Type B pancreatic cell (in vitro differentiated cells): ENCODE data around the gene MAD1L1. TPM values are rescaled to one million over a fixed set of nuclear protein-coding genes. Genes with fewer than 3 reads are reported as not detected.

Experiments used
- DNase-seq: peaks from one replicate; pipeline ENCODE4 v3.0.0; 2021; ENCODE audit warnings: mixed read lengths; ENCODE audit not compliant: unreplicated experiment; ENCODE audit errors: extremely low spot score
- H3K27ac Mint-ChIP-seq: 2 replicates; pipeline ENCODE4 v1.8.0; 2021; ENCODE audit warnings: mild to moderate bottlenecking, mixed read lengths
- H3K27me3 Mint-ChIP-seq: 2 replicates; pipeline ENCODE4 v1.8.0; 2021; ENCODE audit warnings: mixed read lengths
- H3K36me3 Mint-ChIP-seq: 2 replicates; pipeline ENCODE4 v1.8.0; 2021; ENCODE audit warnings: mixed read lengths
- H3K4me1 Mint-ChIP-seq: one replicate; pipeline ENCODE4 v1.8.0; 2021; ENCODE audit warnings: mixed read lengths; ENCODE audit not compliant: unreplicated experiment
- H3K4me3 Mint-ChIP-seq: 2 replicates; pipeline ENCODE4 v1.8.0; 2021; ENCODE audit warnings: mild to moderate bottlenecking, mixed read lengths
- H3K9me3 Mint-ChIP-seq: 2 replicates; pipeline ENCODE4 v1.8.0; 2021; ENCODE audit warnings: mixed read lengths
- CTCF ChIP-seq: fragments of 200-600 bp; sonication (generic); conservative IDR thresholded peaks from 2 replicates; pipeline ENCODE4 v1.5.0; 2021; ENCODE audit warnings: antibody characterized with exemption, mild to moderate bottlenecking
- total RNA-seq: library from RNA; stranded (reverse); gene quantifications from 2 replicates; pipeline ENCODE4 v1.2.1, GENCODE V29; 2021; ENCODE audit warnings: low replicate concordance

MAD1L1 gene
- total RNA-seq, 1 donor from 2014 or later = 40.7 TPM

- no peak for TF ChIP-seq CTCF
- Mint-ChIP-seq H3K4me1 (no peaks in the 10 kb centered on the region), H3K9me3 (no peaks in the 10 kb centered on the region), H3K27me3 (no peaks in the 10 kb centered on the region), H3K27ac (no peak overlapping the region), H3K36me3 (peaks cover under 1% of the 10 kb centered on the region), H3K4me3 (no peak overlapping the region)
- DNase-seq = no peak
These were observed 283.7 kb downstream of the MAD1L1 start for GRCh38 chr7:1948887-1949680.

GRCh38 chr7:1948301-1948796, 284.4 kb downstream of the MAD1L1 start:
- Mint-ChIP-seq H3K27me3 (no peaks in the 10 kb centered on the region), H3K4me1 (no peaks in the 10 kb centered on the region), H3K9me3 (no peaks in the 10 kb centered on the region), H3K36me3 (peaks cover 4% of the 10 kb centered on the region), H3K27ac (no peak overlapping the region), H3K4me3 (no peak overlapping the region)
- no peak for DNase-seq
- no peak for TF ChIP-seq CTCF

GRCh38 chr7:1947586-1948217, 285.0 kb downstream of the MAD1L1 start:
- H3K36me3 Mint-ChIP-seq = peaks cover 4% of the 10 kb centered on the region
- DNase-seq = no peak
- no peaks in the 10 kb centered on the region for H3K9me3 Mint-ChIP-seq
- no peak overlapping the region for H3K4me3 Mint-ChIP-seq
- no peak overlapping the region for H3K27ac Mint-ChIP-seq
- no peak for TF ChIP-seq CTCF
- peaks cover 6% of the 10 kb centered on the region for H3K4me1 Mint-ChIP-seq
- H3K27me3 Mint-ChIP-seq = no peaks in the 10 kb centered on the region

GRCh38 chr7:1946773-1947450, 285.8 kb downstream of the MAD1L1 start:
- no peaks in the 10 kb centered on the region for H3K9me3 Mint-ChIP-seq
- no peak overlapping the region for H3K27ac Mint-ChIP-seq
- H3K4me3 Mint-ChIP-seq = no peak overlapping the region
- peaks cover 4% of the 10 kb centered on the region for H3K36me3 Mint-ChIP-seq
- H3K4me1 Mint-ChIP-seq = peaks cover 9% of the 10 kb centered on the region
- no peak for TF ChIP-seq CTCF
- no peak for DNase-seq
- no peaks in the 10 kb centered on the region for H3K27me3 Mint-ChIP-seq

- no peaks in the 10 kb centered on the region for H3K9me3 Mint-ChIP-seq
- H3K4me1 Mint-ChIP-seq = peaks cover 9% of the 10 kb centered on the region
- DNase-seq = no peak
These were observed 286.5 kb downstream of the MAD1L1 start for GRCh38 chr7:1946025-1946772.

More at GRCh38 chr7:1946025-1946772, 286.5 kb downstream of the MAD1L1 start:
- Mint-ChIP-seq H3K4me3 (no peak overlapping the region), H3K36me3 (peaks cover 4% of the 10 kb centered on the region), H3K27ac (no peak overlapping the region), H3K27me3 (no peaks in the 10 kb centered on the region)
- no peak for TF ChIP-seq CTCF
